NCI-H187 (cell line): ENCODE data around the gene MIPOL1.
A peak's percentile ranks its signal among the peaks of the same experiment; 100 is the strongest.

Experiments used
- DNase-seq, 2 experiments: peaks; one replicate each; lab custom pipeline; 2025; lab: John Stamatoyannopoulos, UW

MIPOL1 gene

DNA sequence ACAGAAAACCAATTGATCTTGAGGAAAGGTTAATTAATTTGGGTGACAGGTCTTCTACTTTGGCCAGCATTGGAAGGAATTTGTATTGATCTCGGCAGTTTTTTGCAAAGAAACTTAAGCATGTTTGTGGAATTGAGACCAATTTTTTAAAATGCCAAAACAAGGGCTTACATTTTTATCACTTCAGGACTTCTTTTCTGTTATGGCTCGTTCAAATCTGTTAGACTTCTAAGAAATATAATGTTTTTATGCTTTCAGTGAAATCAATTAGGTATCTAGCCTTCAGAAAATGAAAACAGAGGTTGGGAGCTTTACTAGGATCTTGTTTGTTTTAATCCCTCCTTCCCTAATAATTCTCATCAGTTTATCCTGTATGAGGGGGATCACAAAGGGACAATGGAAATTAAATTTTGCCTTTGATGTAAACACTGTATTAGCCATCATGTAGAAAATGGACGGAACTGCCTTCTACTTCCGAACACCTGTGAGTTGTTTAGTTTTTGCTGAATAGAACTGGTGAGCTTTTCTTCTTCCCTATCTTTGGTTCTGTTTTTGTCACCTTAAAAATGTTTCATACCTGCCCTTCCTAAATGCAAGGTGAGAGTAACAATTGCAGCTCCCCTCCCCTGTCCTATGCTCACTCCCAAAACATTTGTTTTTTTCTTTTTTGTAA, 389.5 kb downstream of the MIPOL1 start:
- peak in 1 of 2 experiments; percentile 92 for DNase-seq

DNA sequence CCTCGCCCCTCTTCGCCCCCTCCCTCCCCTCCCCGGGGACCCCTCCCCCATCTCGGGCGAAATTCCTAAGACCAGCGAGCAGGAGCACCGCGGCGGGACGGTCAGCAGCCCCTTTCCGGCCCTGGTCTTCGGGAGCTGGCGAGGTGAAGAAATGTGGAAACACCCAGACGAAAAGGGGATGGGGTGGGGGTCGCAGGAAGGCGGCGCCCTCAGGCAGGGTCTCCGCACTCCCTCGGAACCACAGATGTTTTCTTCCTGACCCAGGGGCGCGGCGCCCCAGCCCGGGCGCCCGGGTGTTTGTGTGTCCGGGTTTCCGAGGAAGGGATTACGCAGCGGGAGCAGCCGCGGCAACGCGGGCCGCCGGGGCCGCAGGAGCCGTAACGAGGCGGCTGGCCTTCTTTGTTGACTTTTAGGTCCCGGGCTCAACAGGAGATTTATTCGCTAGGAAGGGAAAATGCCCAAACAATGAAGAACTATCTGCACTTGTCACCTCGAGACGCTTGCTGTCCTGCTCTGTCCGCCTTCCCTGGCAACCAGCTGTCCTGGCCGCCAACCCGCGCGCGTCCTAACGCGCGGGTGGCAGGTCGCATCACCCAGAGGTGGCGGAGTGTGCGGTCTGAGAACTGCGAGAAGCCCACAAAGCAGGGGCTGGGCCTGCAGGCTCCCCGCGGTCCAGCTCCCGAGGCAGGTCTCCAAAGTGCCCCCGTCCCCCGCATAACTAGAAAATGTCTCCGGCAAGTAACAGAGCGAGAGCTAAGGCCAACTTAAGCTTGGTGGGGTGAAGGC, 390.3 kb downstream of the MIPOL1 start:
- DNase-seq: peak in 1 of 2 experiments; percentile 80

DNA sequence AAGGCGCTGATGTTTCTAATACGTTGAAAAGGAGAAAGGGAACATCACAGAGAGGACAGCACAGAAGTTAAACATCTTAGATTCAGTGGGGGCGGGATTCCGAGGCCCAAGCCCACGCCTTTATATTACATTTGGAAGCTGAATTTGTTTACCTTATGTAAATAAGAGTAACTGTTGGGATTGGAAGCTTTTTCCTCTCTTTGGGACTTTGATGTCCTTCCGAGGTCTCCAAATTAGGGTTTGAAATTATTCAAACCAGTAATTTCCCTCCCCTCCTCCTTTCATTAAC, 390.9 kb downstream of the MIPOL1 start:
- peak in 1 of 2 experiments; percentile 83 for DNase-seq

DNA sequence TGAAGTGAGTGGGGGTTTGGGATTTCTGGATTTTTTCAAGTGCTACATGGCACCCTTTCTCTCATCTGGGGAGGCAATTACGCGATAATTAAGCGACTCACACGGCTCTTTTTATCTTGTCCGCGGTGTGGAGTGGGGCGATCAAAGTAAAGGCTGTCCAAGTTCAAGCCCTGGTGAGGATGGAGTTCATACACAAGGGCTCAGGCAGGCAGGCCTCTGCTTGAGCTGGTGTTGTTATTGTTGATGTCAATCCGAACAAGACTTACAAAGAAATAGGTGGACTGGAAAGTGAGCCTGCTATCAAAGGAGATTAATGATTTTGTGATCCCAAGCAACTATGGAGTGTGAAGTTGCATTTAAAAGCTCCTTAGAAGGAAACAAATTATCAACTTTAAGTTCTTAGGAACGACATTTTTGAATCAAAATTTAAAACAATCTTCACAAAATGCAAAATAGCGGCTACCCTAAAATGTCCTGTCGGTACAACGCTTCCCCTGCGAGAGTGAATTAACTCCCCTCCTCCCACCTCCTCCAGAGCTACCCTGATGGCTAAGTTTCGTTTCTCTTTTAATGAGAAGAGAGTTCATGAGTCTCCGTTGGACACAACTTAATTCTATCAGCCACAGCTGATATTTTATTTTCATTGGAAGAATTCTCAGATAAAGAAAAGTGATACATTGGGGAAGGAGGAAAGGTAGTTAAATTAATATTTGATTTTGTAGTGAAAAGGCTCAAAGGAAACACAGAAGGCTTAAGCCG, 391.4 kb downstream of the MIPOL1 start:
- DNase-seq: peak in 1 of 2 experiments; percentile 81

DNA sequence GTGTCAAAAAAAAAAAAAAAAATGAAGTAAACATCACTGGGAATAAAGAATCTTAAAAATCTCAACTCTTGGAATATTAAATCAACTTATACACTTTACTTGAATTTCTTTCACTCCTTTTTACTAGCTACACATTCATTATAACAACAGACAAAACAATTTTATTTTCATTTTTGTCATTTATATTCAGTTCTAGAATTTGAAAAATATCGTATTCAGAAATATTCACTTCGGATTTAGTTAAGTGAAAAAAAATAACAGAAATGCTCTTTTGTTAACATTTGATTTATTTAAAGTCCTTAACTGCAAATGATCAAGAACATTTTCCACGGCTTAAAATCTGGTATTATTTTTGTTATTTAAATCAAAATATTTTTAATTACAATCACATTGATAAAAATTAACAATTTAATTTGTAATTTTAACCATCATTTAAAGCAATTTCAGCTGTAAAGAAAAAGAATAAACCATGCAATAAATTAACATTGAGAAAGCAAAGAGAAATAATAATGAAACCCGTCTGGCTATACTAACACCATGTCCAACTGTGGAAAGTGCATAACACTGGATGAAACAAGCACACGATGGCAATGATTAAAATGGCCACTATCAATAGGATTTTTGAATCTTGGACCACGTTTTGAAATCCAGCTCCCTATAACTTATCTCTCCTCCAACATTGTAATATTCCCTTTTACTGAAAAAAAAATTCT, 392.1 kb downstream of the MIPOL1 start:
- no peak for DNase-seq

DNA sequence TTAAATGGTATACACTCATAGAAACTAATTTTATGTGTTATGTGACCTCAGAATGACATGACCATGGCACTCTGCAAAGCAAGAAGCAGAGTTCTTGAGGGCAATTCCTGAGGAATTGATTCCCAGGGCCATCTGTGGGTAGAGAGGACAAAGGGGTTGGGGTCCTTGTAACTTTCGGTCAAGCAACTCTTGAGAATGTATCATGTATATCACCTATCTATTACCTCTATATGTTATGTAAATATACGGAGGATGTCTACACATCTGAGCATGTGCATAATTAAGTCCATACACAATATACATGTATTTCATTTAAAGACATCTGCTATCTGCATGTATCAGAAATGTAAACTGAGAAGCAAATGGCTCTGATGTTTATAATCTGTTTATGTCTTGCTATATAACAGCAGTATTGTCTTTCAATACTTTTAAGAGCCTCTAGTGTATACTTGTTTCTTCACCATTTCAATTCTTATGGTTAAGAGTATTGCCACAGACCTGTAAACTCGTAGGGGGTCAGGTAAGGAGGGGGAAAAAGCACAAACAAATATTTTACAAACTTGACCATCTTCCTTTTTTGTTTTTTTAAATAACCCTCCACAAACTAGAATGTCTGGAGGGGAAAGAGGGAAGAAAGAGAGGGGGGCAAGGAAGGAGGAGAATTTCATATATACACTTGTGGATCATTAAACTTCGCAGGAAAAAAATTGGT, 392.8 kb downstream of the MIPOL1 start:
- peak in 1 of 2 experiments; percentile 87 for DNase-seq

DNA sequence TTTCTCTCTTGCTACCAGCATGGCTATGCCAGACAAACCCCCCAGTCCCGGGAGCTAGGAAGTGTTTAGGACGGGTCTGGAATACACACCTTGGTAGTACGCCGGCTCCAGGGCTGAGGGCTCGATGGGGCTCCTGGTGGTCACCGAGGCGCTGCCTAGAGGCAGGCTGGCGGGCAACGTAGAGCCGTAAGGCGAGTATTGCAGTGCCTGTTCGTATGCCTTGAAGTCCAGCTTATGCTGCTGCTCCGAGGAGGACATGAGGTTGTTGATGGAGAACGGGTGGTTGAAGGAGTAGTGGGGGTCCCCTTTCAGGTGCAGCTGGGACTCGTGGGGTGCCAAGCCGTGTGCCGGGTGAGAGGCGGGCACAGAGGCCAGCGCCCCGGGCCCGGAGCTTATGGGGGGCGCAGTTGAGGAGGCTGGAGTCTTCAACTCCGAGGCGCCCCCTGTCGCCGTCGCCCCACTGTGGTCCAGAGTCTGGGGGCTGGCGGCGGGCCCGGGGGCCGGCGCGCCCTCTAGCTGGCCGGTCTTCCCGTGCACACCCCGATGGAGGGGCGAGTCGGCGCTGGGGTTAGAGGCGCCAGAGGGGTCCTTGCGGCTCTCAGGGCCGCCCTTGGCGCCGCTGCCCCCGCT, 393.7 kb downstream of the MIPOL1 start:
- peak in 1 of 2 experiments; percentile 85 for DNase-seq

DNA sequence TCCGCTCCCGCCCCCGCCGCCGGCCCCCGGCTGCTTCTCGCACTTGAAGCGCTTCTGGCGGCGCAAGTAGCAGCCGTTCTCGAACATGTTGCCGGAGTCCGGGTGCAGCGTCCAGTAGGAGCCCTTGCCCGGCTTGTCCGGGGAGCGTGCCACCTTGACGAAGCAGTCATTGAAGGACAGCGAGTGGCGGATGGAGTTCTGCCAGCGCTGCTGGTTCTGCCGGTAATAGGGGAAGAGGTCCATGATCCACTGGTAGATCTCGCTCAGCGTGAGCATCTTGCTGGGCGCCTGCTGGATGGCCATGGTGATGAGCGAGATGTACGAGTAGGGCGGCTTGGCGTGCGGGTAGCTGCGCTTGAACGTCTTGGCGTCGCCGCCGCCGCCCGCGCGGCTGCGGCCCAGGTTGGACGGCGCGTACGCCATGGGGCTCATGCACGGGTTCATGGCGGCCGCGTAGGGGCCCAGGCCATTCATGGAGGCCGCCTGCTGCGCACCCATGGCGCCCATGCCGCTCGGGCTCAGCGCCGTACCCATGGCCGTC, 394.3 kb downstream of the MIPOL1 start:
- peak in 1 of 2 experiments; percentile 61 for DNase-seq

DNA sequence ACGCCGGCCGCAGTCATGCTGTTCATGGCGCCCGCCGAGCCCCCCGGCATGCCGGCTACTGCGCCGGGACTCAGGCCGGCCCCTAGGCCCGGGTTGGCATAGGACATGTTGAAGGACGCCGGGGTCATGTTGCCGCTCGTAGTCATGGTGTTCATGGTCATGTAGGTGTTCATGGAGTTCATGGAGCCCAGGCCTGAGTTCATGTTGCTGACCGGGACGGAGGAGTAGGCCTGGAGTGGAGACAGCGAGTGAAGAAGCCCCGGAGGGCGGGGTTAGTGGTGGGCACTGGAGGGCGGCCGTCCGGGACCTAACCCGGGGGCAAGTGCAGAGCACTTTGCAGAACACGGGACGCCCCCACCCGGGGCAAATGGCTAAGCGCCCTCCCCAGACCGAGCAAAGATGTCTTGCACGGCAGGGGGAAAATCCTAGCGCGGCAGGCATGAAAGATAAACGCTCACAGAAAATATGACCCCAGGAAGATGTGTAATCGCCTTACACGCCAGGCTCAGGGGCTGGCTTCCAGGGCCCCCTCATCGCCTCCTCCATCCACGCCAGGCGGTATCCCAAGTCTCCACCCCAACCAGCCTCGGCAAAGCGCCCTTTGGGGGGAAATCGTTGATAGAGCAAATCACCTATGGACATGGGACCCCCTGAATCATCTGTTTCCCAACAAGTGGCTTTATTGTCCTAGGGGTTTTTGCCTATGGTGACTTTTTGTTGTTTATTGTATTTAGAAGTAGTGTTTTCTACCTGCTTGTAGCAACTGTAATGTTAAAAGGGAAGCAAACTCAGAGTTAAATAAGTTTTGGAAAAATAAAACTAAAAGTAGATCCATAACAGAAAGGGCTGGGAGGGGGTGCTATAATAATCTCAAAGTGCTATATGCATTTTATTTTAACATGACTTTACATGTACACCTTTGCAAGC, 395.0 kb downstream of the MIPOL1 start:
- DNase-seq: peak in 1 of 2 experiments; percentile 86

DNA sequence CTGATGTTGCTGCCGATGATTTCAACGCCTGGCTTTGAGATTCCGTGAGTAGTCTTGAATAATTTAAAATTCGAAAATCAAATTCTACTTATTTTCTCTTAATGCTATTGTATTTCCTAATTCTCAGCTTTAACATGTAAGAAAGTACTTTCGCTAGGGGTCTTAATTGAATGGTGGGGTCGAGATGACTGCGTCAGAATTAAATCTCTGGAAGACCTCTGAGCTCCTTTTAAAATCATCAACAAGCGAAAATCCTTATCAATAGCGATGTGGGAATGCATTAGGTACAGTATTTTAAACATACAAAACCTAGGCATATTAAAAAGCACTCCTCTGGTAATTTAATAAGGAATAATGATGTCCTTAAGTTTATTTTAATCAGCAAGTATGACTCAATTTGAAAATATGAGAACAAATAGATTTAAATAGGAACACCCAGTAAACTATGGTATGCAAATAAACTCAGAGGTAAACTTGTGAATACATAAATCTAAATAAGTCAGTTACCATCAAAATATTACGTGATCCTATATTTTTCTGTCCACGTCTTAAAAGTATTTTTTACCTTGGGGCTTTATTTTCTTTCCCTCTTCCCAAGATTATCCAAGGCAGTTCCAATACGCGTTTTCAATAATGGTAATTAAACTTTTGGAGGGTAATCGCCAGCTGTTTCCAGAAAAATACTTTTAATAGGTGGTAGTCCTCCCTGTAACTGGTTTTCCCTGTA, 395.9 kb downstream of the MIPOL1 start:
- peak in 1 of 2 experiments; percentile 65 for DNase-seq

DNA sequence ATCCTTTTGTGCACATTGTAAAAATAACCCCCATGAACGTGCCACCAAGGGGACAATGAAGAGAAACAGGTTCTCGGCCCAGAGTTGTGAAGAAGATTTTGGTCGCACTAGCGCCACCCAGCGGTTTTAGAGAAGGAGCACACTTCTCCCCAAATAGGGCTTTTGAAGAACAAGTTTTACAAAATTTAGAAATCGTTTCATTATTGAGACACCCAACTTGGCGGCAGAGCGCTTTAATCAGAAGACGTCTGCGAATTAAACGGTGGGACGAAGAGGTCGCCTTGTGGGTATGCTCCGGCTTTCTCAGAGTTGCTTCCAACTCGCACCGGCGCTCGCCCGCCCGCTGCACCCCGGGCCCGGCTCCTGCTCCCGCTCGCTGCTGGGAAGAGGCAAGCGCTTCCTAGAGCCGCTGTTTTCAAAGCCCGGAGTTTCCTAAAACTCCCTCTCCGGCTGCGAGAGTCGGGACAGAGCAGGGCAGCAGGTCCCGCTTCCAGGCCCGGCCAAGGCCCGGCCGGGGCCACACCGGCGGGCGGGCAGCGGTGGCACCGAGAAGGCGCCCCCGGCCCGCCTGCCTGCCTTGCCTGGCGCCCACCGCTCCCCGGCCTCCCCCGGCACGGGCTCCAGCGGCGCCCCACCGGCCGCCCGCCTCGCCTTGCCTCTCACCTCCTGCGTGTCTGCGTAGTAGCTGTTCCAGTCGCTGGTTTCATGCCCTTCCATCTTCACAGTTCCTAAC, 396.7 kb downstream of the MIPOL1 start:
- DNase-seq: peak; percentile 89 to 92

DNA sequence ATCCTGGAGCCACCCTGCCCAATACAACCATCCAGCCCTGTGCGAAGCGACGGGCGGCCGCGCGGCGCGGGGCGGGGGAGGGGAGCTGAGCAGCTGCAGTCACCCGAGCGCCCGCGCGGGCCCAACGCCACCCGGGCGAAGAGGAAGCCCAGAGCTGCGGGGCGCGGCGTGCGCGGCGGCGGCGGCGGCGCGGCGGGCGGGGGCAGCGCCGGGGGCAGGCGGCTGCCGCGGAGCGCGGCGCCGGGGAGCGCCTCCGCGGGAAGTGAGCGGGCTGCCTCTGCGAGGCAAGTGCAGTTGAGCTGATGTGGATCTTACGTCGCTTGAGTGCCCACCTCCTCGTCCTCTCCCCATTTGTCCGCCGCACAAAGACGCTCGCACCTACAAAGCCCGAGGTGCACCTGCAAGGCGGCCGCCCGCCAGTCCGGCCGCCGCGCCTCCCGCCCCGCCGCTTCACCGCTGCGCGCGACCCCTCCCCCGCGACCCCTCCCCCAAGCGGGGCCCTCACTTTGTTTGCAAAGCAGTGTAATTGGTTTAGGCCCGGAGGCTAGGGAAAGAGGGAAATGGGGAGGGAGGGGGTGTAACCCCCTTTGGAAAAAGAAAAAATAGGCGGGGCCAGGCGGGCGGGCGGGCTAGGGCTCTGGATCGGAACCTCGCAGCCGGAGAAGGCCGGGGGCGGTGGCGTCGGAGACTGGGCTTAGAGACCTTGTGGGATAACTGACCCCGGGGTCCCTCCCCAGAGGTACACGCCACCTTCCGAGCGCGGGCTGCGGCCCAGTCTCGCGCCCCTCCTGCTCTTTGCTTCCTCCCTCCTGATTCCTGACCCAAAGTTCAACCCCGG, 397.5 kb downstream of the MIPOL1 start, which contains the start of the genes FOXA1 and TTC6:
FOXA1 (minus strand) TSS at position 279 of the 838 bp plus-strand sequence; CDS start at position 2, 277 bp downstream.
TTC6 (plus strand) TSS at position 659 of the 838 bp plus-strand sequence. CDS start 26,436 bp downstream, outside the sequence.
- peak; percentile 82 to 90 for DNase-seq

DNA sequence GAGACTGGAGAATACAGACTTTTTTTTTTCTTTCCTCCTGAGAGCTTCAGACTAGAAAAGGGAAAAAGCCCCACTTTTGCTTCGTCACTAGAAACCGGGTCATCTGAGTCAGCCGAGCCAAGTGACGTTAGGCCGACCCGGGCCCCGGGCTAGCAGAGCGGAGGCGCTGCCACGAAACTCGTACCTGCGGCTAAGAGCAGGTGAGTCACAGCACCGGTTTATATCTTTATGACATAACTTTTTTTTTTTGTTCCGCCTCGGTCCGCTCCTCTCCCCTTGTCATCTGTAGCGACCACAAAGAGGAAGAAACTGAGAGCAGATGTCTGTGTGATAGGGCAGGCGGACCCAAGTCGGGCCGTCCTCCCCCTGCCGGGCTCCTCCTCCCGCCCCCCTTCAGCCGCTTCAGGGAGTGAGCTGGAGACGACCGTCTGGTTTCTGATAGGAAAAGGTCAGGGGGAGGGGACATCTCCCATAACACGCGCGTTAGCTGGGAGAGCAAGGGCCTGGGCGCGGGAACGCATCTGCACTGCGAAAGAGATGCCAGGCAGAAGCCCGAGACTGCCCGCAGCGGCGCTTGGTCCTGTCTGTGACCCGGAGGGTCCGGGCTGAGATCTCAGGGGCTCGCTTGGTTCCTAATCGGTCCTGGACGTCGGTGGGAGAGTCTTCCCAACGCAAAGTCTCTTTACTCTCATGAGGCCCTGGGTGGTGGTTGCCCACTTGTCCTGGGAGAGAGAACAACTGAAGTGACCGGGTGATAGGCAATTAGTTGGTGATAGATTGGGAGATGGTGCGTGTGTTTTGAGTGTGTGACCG, 398.3 kb downstream of the MIPOL1 start:
- peak; percentile 91 to 98 for DNase-seq

DNA sequence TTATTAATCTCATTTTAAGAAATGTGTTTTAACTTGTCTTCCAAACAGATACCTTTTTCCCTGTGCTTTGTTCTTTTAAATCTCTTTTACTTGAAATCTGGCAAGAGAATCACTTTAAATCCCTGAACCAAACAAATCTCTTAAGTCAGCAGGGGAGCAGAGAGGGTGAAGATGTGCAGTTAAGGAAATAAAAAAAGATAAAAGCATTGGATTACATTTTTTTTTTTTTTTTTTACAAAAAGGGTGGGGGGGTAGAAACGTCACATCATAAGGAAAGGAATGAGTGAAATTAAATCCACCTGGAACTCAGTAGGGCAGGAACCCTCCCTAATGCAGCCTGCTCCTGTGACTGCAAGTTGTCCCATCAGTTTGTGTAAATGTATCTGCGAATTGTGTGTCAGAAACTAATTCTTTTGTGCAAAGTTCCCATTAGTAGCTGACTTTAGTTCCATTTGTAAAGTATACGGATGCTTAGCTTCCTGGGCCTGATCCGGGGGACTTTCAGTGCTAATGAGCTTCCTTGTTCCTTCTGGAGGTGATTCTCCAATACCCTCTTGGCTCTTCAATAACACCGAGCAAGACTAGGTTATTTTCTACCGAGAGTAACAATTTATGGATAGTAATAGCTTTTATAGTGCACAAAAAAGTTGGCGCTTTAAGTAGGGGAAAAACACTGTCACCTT, 399.2 kb downstream of the MIPOL1 start:
- peak in 1 of 2 experiments; percentile 53 for DNase-seq

DNA sequence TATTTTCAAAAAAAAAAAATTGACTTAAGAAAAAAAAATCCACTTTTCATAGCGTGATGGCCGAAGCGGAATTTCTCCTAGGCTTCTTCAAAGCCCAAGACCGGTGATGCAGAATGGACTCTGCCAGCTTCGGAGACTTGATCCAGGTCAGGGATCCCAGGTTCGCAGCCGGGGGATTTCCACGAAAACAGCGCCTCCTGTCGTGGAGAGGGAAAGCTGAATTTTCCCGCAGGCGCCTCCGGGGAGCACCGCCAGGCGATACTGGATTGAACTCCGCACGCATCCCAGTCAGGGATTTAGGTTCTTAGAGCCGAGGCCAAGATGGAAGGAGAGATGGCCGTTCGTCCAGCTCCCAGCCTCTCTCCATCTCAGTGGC, 399.8 kb downstream of the MIPOL1 start:
- DNase-seq: peak in 1 of 2 experiments; percentile 53
